CD14-positive monocyte (primary cell): ENCODE data around the gene RRM1. TPM values are rescaled to one million over a fixed set of nuclear protein-coding genes. Genes with fewer than 3 reads are reported as not detected.

Experiments used
- DNase-seq, 3 donors: peaks; one replicate each; pipeline ENCODE4 v3.0.0-alpha.2; 2011 to 2022
- H2AFZ ChIP-seq: 2 replicates; pipeline ENCODE4 v1.6.0; 2012; ENCODE audit warnings: mild to moderate bottlenecking, low read depth, low read length, inconsistent platforms; ENCODE audit not compliant: insufficient read depth, poor library complexity, severe bottlenecking
- H3K27ac ChIP-seq, 2 donors: 1 replicate in 1 of 2; 2 replicates in 1 of 2; pipeline ENCODE4 v1.5.1; 2012 to 2013; ENCODE audit warnings: low read length in 2 of 2, control low read depth in 1 of 2, inconsistent platforms in 1 of 2, low read depth in 1 of 2, mild to moderate bottlenecking in 1 of 2
- H3K27me3 ChIP-seq, 2 donors: one replicate each; pipeline versions ENCODE4 v1.6.0 to v1.6.1; 2011 to 2013; ENCODE audit warnings: low read length in 2 of 2; ENCODE audit not compliant: control insufficient read depth in 2 of 2, insufficient read depth in 2 of 2
- H3K36me3 ChIP-seq, 2 donors: replicated peaks in 1 of 2; 1 replicate in 1 of 2; 2 replicates in 1 of 2; pipeline versions ENCODE4 v1.5.1 to v1.6.1; 2012 to 2013; ENCODE audit warnings: low read length in 2 of 2, control low read depth in 1 of 2, inconsistent platforms in 1 of 2, mild to moderate bottlenecking in 1 of 2; ENCODE audit not compliant: insufficient read depth in 2 of 2, control insufficient read depth in 1 of 2
- H3K4me1 ChIP-seq, 2 donors: 1 replicate in 1 of 2; 2 replicates in 1 of 2; pipeline versions ENCODE4 v1.5.1 to v1.6.1; 2012 to 2013; ENCODE audit warnings: low read length in 2 of 2, control low read depth in 1 of 2, inconsistent platforms in 1 of 2, mild to moderate bottlenecking in 1 of 2, moderate library complexity in 1 of 2; ENCODE audit not compliant: insufficient read depth in 2 of 2, control insufficient read depth in 1 of 2
- H3K4me2 ChIP-seq: replicated peaks from 2 replicates; pipeline ENCODE3; 2012; ENCODE audit warnings: low read length, moderate library complexity, mild to moderate bottlenecking; ENCODE audit not compliant: poor library complexity, severe bottlenecking; ENCODE audit errors: extremely low read depth
- H3K4me3 ChIP-seq, 3 experiments: fragments of 200-600 bp in 1 of 3; sonication (generic) in 1 of 3; replicated peaks in 1 of 3; 1 replicate in 2 of 3; 2 replicates in 1 of 3; pipeline ENCODE4 v1.5.1; 2011 to 2013; ENCODE audit warnings: low read length in 3 of 3, mild to moderate bottlenecking in 3 of 3, control low read depth in 2 of 3, low read depth in 2 of 3, inconsistent platforms in 1 of 3, moderate library complexity in 1 of 3
- H3K79me2 ChIP-seq: 2 replicates; pipeline ENCODE4 v1.6.0; 2012; ENCODE audit warnings: mild to moderate bottlenecking, control low read depth, inconsistent platforms, low read length, moderate library complexity; ENCODE audit not compliant: insufficient read depth
- H3K9ac ChIP-seq: 2 replicates; pipeline ENCODE4 v1.6.0; 2017; ENCODE audit warnings: low read length, mild to moderate bottlenecking; ENCODE audit not compliant: insufficient read depth, poor library complexity, severe bottlenecking
- H3K9me3 ChIP-seq, 2 donors: replicated peaks in 1 of 2; 1 replicate in 1 of 2; 2 replicates in 1 of 2; pipeline versions ENCODE4 v1.5.1 to v1.6.1; 2012 to 2013; ENCODE audit warnings: low read length in 2 of 2, control low read depth in 1 of 2; ENCODE audit not compliant: control insufficient read depth in 1 of 2, insufficient read depth in 1 of 2
- H4K20me1 ChIP-seq: 2 replicates; pipeline ENCODE4 v1.6.0; 2012; ENCODE audit warnings: mild to moderate bottlenecking, low read length, control low read depth, moderate library complexity; ENCODE audit not compliant: insufficient read depth
- H3K27ac Mint-ChIP-seq, 7 donors: one replicate each; pipeline ENCODE4 v1.8.0; 2020; ENCODE audit warnings: mild to moderate bottlenecking in 7 of 7, mixed read lengths in 7 of 7, moderate library complexity in 6 of 7, inconsistent platforms in 2 of 7
- H3K27me3 Mint-ChIP-seq, 3 donors: one replicate each; pipeline ENCODE4 v1.8.0; 2021 to 2022; ENCODE audit warnings: low read depth in 3 of 3, mild to moderate bottlenecking in 3 of 3, mixed read lengths in 3 of 3, moderate library complexity in 3 of 3, inconsistent platforms in 1 of 3
- H3K36me3 Mint-ChIP-seq, 2 donors: one replicate each; pipeline ENCODE4 v1.8.0; 2020; ENCODE audit warnings: mixed read lengths in 2 of 2, inconsistent platforms in 1 of 2, mild to moderate bottlenecking in 1 of 2
- H3K4me1 Mint-ChIP-seq: one replicate; pipeline ENCODE4 v1.8.0; 2020; ENCODE audit warnings: mild to moderate bottlenecking, mixed read lengths
- H3K4me3 Mint-ChIP-seq, 2 donors: one replicate each; pipeline ENCODE4 v1.8.0; 2020; ENCODE audit warnings: mild to moderate bottlenecking in 2 of 2, mixed read lengths in 2 of 2, moderate library complexity in 1 of 2
- H3K9me3 Mint-ChIP-seq, 7 donors: one replicate each; pipeline ENCODE4 v1.8.0; 2020 to 2022; ENCODE audit warnings: mixed read lengths in 7 of 7, mild to moderate bottlenecking in 6 of 7, moderate library complexity in 6 of 7, inconsistent platforms in 2 of 7
- WGBS: methylation state at CpG from one replicate; pipeline ENCODE4 v1.1.5; 2013; ENCODE audit warnings: missing lambda C conversion rate; ENCODE audit not compliant: insufficient coverage; 5-methylcytosine and 5-hydroxymethylcytosine counted together
- intact Hi-C, 2 donors: fragments of 100-400 bp; cut with micrococcal nuclease; formaldehyde crosslinking; loops; one replicate each; pipeline versions ENCODE4 v1.15.0 to v1.15.1; 2023
- polyA plus RNA-seq, 3 donors: library from polyadenylated mRNA; depleted of rRNA in 1 of 3; unstranded in 2 of 3; stranded (reverse) in 1 of 3; fragments of 300-500 nt in 2 of 3; fragments of >200 nt in 1 of 3; fragmentation: Illumina TruSeq in 2 of 3; gene quantifications; 1 replicate in 2 of 3; 2 replicates in 1 of 3; pipeline ENCODE4 v1.2.3, GENCODE V29; 2012 to 2021
- TF ChIP-seq, protein P1 (sequence below): fragments of 200-600 bp; IDR thresholded peaks from one replicate; pipeline ENCODE4 v1.8.0; 2022; ENCODE audit warnings: antibody characterized with exemption, mild to moderate bottlenecking

RRM1 gene
- polyA plus RNA-seq, 3 donors, result 5.4 to 16.1 (median 11.5) TPM

- Histone ChIP-seq H3K79me2 (no peaks in the 10 kb centered on the region), H3K27me3 (no peaks in the 10 kb centered on the region), H2AFZ (no peak overlapping the region), H3K36me3 (peaks cover 30 to 62% of the 10 kb centered on the region in 2 donors), H3K4me1 (no peaks in the 10 kb centered on the region), H4K20me1 (no peaks in the 10 kb centered on the region), H3K27ac (no peak overlapping the region), H3K4me3 (no peak overlapping the region), H3K9ac (no peak overlapping the region), H3K4me2 (no peak overlapping the region), H3K9me3 (peaks cover 0 to 12% of the 10 kb centered on the region in 2 donors)
- TF ChIP-seq, protein P1, sequence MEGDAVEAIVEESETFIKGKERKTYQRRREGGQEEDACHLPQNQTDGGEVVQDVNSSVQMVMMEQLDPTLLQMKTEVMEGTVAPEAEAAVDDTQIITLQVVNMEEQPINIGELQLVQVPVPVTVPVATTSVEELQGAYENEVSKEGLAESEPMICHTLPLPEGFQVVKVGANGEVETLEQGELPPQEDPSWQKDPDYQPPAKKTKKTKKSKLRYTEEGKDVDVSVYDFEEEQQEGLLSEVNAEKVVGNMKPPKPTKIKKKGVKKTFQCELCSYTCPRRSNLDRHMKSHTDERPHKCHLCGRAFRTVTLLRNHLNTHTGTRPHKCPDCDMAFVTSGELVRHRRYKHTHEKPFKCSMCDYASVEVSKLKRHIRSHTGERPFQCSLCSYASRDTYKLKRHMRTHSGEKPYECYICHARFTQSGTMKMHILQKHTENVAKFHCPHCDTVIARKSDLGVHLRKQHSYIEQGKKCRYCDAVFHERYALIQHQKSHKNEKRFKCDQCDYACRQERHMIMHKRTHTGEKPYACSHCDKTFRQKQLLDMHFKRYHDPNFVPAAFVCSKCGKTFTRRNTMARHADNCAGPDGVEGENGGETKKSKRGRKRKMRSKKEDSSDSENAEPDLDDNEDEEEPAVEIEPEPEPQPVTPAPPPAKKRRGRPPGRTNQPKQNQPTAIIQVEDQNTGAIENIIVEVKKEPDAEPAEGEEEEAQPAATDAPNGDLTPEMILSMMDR, result no peak
- Mint-ChIP-seq H3K4me3 (no peak overlapping the region), H3K9me3 (peaks cover 0 to 22% (median 13%) of the 10 kb centered on the region in 7 donors), H3K27ac (no peak overlapping the region), H3K36me3 (peaks cover 55 to 65% of the 10 kb centered on the region in 2 donors), H3K4me1 (no peaks in the 10 kb centered on the region), H3K27me3 (peaks cover 0 to 2% (median 0%) of the 10 kb centered on the region in 3 donors)
- WGBS, result 90% methylated on average over 2 of the region's 2 CpGs
- DNase-seq, result no peak
- intact Hi-C loops, result no loop called here
Measured at GRCh38 chr11:4140067-4140636, 45.6 kb downstream of the RRM1 start.

GRCh38 chr11:4146070-4146771, 51.6 kb downstream of the RRM1 start:
- H3K4me3 Mint-ChIP-seq, result no peak overlapping the region
- TF ChIP-seq, protein P1, result no peak
- Histone ChIP-seq H3K4me1 (no peaks in the 10 kb centered on the region), H3K9me3 (no peaks in the 10 kb centered on the region), H3K27me3 (no peaks in the 10 kb centered on the region), H3K27ac (no peak overlapping the region), H3K9ac (no peak overlapping the region), H4K20me1 (no peaks in the 10 kb centered on the region), H3K4me2 (no peak overlapping the region), H3K79me2 (no peaks in the 10 kb centered on the region), H3K4me3 (no peak overlapping the region), H2AFZ (no peak overlapping the region), H3K36me3 (peaks cover 2 to 17% of the 10 kb centered on the region in 2 donors)
- no peak overlapping the region for H3K27ac Mint-ChIP-seq
- H3K9me3 Mint-ChIP-seq, result peaks cover 0 to 2% (median 0%) of the 10 kb centered on the region in 7 donors
- no peaks in the 10 kb centered on the region for H3K4me1 Mint-ChIP-seq
- intact Hi-C loops, result no loop called here
- 42% methylated on average over 7 of the region's 7 CpGs for WGBS
- H3K36me3 Mint-ChIP-seq, result peaks cover 12 to 16% of the 10 kb centered on the region in 2 donors
- DNase-seq, result no peak
- peaks cover 0 to 3% (median 2%) of the 10 kb centered on the region in 3 donors for H3K27me3 Mint-ChIP-seq
